ENCODE data around the gene PADI1.
A peak's percentile ranks its signal among the peaks of the same experiment; 100 is the strongest.

The PADI1 gene

GRCh38 chr1:17270891-17271765 is 66.2 kb downstream of the PADI1 start:
- no peak for DNase-seq

- no peak for DNase-seq
These were observed 67.1 kb downstream of the PADI1 start for GRCh38 chr1:17272066-17272465.

GRCh38 chr1:17272646-17273045 is 67.7 kb downstream of the PADI1 start:
- no peak for DNase-seq

- no peak for DNase-seq
These were observed 68.2 kb downstream of the PADI1 start for GRCh38 chr1:17273096-17273495.

GRCh38 chr1:17274186-17275170 is 69.5 kb downstream of the PADI1 start:
- peak in 6 of 51 donors; percentile 1 to 24 (median 5) for DNase-seq

GRCh38 chr1:17276568-17276967 is 71.6 kb downstream of the PADI1 start:
- DNase-seq: peak in 6 of 51 donors; percentile 1 to 9 (median 4)

GRCh38 chr1:17277511-17278159 is 72.7 kb downstream of the PADI1 start:
- no peak for DNase-seq

GRCh38 chr1:17278996-17279830 is 74.3 kb downstream of the PADI1 start:
- DNase-seq: no peak

- no peak for DNase-seq
These were observed 75.5 kb downstream of the PADI1 start for GRCh38 chr1:17280436-17280835.

GRCh38 chr1:17280894-17281293 is 76.0 kb downstream of the PADI1 start:
- no peak for DNase-seq

GRCh38 chr1:17281775-17282181 is 76.8 kb downstream of the PADI1 start:
- DNase-seq: peak in 1 of 51 donors; percentile 6

GRCh38 chr1:17282836-17283235 is 77.9 kb downstream of the PADI1 start:
- DNase-seq: no peak

GRCh38 chr1:17286646-17287045 is 81.7 kb downstream of the PADI1 start:
- no peak for DNase-seq

GRCh38 chr1:17287130-17287776 is 82.3 kb downstream of the PADI1 start:
- no peak for DNase-seq

GRCh38 chr1:17289721-17290120 is 84.8 kb downstream of the PADI1 start:
- DNase-seq: no peak

GRCh38 chr1:17290553-17290952 is 85.6 kb downstream of the PADI1 start:
- no peak for DNase-seq

GRCh38 chr1:17292299-17293160 is 87.6 kb downstream of the PADI1 start:
- no peak for DNase-seq

GRCh38 chr1:17293681-17294425 is 88.9 kb downstream of the PADI1 start:
- DNase-seq: no peak

All from hypothalamus (tissue), 51 donors.